Bronchial epithelial cell (primary cell): ENCODE data around the gene SVIL. TPM values are rescaled to one million over a fixed set of nuclear protein-coding genes. Genes with fewer than 3 reads are reported as not detected.
"Not testable (repeated sequence)": the region's sequence is repeated elsewhere in the genome, so short reads cannot be mapped to it uniquely, and the experiment has no call there.

Experiments
- DNase-seq: peaks from one replicate; pipeline ENCODE4 v3.0.0-alpha.2; 2010; ENCODE audit warnings: low read depth
- FAIRE-seq: peaks from 2 replicates; lab custom pipeline; 2011; peaks lifted over from hg19 to GRCh38; lab: Jason Lieb, UNC
- H3K27me3 ChIP-seq: 2 replicates; pipeline ENCODE4 v1.5.1; 2011; ENCODE audit warnings: low read length; ENCODE audit not compliant: control insufficient read depth, insufficient read depth
- H3K36me3 ChIP-seq: 2 replicates; pipeline ENCODE4 v1.5.1; 2011; ENCODE audit warnings: low read length; ENCODE audit not compliant: control insufficient read depth, insufficient read depth
- H3K4me3 ChIP-seq: 2 replicates; pipeline ENCODE4 v1.5.1; 2011; ENCODE audit warnings: mild to moderate bottlenecking, low read depth, low read length, control low read depth
- CTCF ChIP-seq: IDR thresholded peaks from 2 replicates; pipeline ENCODE4 v1.5.1; 2011; ENCODE audit warnings: mild to moderate bottlenecking, moderate library complexity, low read length, control low read depth, inconsistent platforms; ENCODE audit not compliant: insufficient read depth, severe bottlenecking
- total RNA-seq: library from RNA; depleted of rRNA; stranded (reverse); fragments of >200 nt; gene quantifications from 2 replicates; pipeline ENCODE4 v1.2.1, GENCODE V29; 2014

Gene SVIL
- total RNA-seq, 1 donor from 2014 or later, result 12.6 TPM

GRCh38 chr10:29627201-29628132 is 7.3 kb downstream of the SVIL start:
- TF ChIP-seq CTCF, result no peak
- Histone ChIP-seq H3K27me3 (no peaks in the 10 kb centered on the region), H3K4me3 (no peak overlapping the region), H3K36me3 (no peaks in the 10 kb centered on the region)
- DNase-seq, result peak; percentile 41
- FAIRE-seq, result no peak

- not testable (repeated sequence) for FAIRE-seq, H3K4me3 ChIP-seq, H3K27me3 ChIP-seq, DNase-seq, H3K36me3 ChIP-seq
Observed at GRCh38 chr10:29624357-29624756, 10.4 kb downstream of the SVIL start.

GRCh38 chr10:29623797-29624196 is 11.0 kb downstream of the SVIL start:
- peak; percentile 90 for DNase-seq
- TF ChIP-seq CTCF, result no peak
- Histone ChIP-seq H3K4me3 (no peak overlapping the region), H3K27me3 (no peaks in the 10 kb centered on the region), H3K36me3 (no peaks in the 10 kb centered on the region)
- FAIRE-seq, result peak; percentile 58

GRCh38 chr10:29622382-29622922 is 12.3 kb downstream of the SVIL start:
- no peak for FAIRE-seq
- no peak for DNase-seq
- no peaks in the 10 kb centered on the region for H3K36me3 ChIP-seq
- no peak overlapping the region for H3K4me3 ChIP-seq
- TF ChIP-seq CTCF, result no peak
- no peaks in the 10 kb centered on the region for H3K27me3 ChIP-seq

- FAIRE-seq, result no peak
- peak; percentile 56 for DNase-seq
Observed at GRCh38 chr10:29621161-29621560, 13.6 kb downstream of the SVIL start.

More at GRCh38 chr10:29621161-29621560, 13.6 kb downstream of the SVIL start:
- Histone ChIP-seq H3K27me3 (no peaks in the 10 kb centered on the region), H3K36me3 (no peaks in the 10 kb centered on the region), H3K4me3 (no peak overlapping the region)
- TF ChIP-seq CTCF, result no peak
